GM12891 (cell line): ENCODE measurements around the gene ZDHHC18.

Experiments
- PAX5 ChIP-seq: IDR thresholded peaks from 2 replicates; pipeline ENCODE4 v1.6.1; 2011; ENCODE audit warnings: low read length, moderate library complexity, mild to moderate bottlenecking; ENCODE audit not compliant: insufficient read depth, severe bottlenecking
- POLR2A ChIP-seq: IDR thresholded peaks from 2 replicates; pipeline ENCODE4 v1.6.1; 2011; ENCODE audit warnings: low read depth, low read length, control low read depth
- POLR2AphosphoS5 ChIP-seq: IDR thresholded peaks from 2 replicates; pipeline ENCODE4 v1.6.1; 2011; ENCODE audit warnings: low read depth, low read length, control low read depth
- TAF1 ChIP-seq: IDR thresholded peaks from 2 replicates; pipeline ENCODE4 v1.6.1; 2011; ENCODE audit warnings: low read depth, low read length, control low read depth

GRCh38 chr1:26784886-26785285 lies 41.6 kb upstream of the ZDHHC18 start:
- no peak for TF ChIP-seq POLR2A
- TF ChIP-seq TAF1: no peak
- no peak for TF ChIP-seq POLR2AphosphoS5
- no peak for TF ChIP-seq PAX5
